Fibroblast of skin of left quadriceps (primary cell): ENCODE results near the gene CD180.
A peak's percentile ranks its signal among the peaks of the same experiment; 100 is the strongest.

Experiments
- DNase-seq, 2 experiments: peaks; one replicate each; pipeline ENCODE4 v3.0.0-alpha.2; 2013; ENCODE audit warnings: low read depth in 2 of 2

The CD180 gene

DNA sequence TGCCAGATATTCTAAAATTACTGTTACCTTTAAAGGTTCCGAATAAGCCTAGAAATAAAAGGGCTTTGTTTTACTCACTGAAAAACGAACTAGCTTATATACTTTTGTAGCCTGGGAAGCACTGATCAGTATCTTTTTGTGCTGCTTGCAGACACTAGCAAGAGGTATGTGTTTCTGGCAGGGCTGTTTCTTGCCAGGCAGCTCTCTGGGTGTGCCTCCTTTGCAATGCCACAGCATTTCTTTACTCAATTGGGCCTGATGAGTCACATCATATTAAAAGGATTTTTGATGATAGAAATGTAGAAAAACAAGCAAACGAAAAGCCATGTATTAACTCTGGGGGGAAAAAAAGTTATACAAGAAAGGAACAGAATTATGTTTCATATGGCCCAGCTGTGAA lies 35.6 kb downstream of the CD180 start:
- no peak for DNase-seq

DNA sequence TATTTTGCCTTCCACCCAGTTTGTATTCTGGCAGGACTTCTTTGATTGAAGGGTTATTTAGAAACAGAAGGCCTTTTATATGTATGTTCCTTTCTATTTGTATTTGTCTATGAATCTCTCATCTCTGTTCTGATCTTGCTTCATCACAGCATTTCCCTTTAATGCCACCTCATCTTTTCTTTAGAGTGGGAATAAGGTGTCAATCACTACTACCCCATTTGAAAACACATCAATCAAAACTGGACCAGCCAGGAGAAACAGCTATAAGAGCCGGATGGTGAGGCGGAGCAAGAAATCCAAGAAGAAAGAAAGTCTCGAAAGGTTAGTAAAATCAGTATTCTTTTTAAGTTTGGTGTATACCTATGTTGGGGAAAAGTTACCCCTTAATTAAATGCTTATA lies 36.3 kb downstream of the CD180 start:
- DNase-seq, result no peak

- DNase-seq, result no peak
These were observed 39.5 kb downstream of the CD180 start for GRCh38 chr5:67156976-67157583.

- no peak for DNase-seq
These were observed 41.9 kb downstream of the CD180 start for GRCh38 chr5:67154556-67155206.

DNA sequence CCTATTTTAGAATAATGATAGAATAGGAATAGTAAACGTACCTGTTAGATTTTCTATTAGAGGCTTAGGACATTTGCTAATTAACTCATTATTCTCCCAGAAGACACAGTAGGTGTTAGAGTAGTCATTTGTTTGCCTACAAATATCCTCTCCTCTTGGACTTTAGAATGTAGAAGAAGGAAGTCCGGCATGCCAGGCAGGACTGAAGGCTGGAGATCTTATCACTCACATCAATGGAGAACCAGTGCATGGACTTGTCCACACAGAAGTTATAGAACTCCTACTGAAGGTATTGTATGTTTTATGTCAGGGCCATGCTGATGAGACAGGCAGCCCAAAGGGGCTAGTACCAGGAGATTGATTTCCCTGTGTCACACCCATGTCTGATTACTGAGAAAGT lies 43.3 kb downstream of the CD180 start:
- no peak for DNase-seq

GRCh38 chr5:67152400-67152799 lies 44.2 kb downstream of the CD180 start:
- no peak for DNase-seq

DNA sequence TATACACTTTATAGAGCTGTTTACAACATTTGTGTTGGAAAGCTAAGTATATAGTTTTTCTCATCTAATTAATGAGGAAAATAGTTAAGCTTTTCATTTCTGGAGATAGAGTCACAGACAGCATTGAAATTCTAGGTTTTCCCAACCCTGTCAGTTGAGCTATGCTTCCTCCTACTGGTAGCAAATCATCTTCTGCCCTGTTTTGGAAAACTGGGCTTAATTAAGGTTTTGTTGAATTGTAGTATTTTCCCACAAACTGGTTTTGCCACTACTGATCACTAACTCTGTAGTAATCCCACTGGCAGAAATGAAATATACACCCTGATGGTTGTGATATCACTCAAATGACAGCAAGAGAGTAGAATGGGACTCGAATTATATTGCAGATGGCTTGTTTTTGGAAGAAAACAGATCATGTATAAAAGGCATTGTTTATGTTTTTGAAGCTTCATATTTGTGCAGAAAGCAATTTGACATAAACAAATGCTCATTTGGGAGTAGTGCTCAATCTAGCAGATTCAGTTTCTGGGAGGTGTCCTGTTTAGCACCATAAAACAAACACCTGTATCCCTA lies 46.6 kb downstream of the CD180 start:
- no peak for DNase-seq

DNA sequence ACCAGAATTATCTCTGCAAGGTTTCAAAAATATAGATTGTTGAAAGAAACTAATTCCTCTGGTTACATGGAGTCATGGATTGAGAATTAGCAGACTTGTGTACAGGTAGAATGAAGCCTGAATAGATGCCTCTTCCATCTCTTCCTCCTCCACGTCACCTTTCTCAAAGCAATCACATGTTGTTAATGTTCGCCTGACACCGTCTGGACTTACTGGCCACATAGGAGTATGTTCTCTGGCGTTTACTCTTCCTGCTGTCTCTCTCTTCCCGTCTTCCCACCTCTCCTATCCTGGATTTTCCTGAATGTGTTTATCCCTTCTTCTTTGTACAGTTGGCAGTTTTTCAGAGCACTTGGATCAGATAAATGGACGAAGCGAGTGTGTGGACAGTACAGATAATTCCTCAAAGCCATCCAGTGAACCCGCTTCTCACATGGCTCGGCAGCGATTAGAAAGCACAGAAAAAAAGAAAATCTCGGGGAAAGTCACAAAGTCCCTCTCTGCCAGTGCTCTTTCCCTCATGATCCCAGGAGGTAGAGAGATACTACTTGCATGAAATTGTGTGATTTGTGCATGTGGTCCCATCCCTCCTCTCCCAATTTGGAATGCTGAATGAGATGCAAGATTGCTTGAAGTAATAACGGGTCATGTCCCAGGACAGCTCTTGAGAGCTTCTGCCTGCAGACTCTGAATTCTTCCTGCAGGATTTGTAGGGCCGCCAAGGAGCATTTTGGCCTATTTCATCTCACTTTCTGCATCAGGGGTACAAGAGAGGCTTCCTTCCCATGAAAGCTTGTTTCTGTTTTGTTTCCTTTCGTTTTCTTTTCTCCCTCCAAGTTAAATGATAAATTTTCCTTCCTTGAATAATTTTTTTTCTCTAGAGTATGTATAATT lies 47.3 kb downstream of the CD180 start:
- DNase-seq, result no peak

DNA sequence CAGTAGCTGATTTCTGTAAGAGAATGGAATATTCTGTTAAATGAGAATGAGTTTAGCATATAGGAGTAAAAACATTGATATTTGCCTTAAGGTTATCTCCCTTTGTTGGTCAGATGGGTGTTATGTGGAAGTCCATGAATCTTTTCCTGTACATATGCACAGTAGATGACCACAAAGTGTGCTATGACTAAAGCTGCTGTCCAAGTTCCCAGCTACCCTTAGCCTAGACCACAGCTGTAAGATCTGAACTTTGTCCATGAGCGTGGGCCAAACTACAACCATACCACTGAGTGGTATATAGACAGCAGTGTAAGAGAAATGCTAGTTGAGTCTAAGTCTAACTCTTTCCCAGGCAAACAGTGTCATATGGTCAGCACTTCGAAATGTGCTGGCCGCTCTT lies 48.8 kb downstream of the CD180 start:
- no peak for DNase-seq

GRCh38 chr5:67146981-67147380 lies 49.6 kb downstream of the CD180 start:
- no peak for DNase-seq

DNA sequence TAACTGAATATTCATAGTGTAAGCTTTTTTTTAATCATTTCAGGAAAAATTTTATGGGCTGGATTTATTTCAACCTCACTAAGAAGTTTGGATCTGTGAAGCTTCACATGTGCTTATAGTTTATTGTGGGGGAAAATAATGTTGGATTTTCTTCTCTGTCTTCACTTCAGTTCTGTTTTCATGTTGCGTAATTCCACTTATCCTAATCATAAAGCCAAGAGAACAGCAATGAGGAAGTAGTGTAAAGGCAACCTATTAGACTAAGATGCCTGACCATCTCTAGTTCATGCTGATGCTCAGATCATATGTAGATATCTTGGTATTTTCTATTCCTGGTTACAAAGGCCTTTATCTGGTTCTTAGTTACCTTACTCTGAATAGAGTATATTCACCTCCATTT lies 50.0 kb downstream of the CD180 start:
- peak; percentile 18 to 26 for DNase-seq

- DNase-seq, result no peak
These were observed 52.4 kb downstream of the CD180 start for GRCh38 chr5:67144183-67144639.

DNA sequence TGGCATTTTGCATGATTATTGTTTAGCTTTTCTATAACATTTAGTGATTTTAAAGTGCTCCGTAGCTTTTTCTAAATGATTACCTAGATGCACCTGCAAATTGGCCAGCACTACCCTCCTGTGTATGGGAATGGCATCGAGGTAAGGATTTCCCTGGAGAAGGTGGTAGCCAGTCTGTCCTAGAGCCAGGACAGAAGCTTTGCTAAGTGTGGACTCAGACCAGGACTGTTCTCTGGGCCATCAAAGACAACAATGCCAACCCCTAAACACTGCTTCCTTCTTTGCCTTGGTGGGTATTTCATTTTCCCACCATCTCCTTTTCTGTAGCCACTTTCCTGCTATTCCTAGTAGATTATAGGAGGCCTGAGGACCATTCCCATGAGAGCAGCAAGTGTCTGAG lies 53.0 kb downstream of the CD180 start:
- no peak for DNase-seq

DNA sequence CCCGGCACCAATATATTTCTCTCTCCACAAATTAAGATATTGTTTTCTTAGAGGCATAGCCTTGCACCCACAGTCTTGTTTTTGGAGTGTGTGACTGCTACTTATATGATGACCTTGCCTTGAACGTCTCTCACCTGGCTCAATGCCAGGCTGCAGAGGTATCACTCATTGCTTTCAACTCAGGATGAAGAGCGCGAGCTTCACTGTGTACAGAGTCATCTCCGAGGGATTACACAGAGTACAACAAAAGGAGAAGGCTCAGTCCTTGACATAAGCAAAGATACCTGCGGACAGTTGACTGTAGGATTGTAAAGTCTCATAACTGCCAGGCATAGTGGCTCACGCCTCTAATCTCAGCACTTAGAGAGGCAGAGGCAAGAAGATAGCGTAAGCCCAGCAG lies 53.8 kb downstream of the CD180 start:
- no peak for DNase-seq

DNA sequence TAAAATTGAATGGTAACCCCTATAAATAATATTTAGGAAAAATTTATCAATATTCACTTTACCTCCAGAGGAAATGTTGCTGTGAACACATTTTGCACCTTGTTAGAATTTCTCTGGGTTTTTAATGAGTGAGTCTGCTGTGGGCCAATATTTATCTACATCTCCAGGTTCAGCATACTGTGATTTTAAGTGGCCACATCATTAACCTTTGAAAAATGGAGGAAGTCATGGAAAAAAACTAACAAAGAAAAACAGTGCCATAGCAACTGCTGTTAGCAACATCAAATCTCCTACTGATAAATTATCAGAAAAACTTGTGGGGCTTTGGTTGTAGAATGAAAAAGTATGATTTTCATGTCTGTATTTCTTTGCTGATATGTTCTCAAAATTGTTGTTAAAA lies 55.0 kb downstream of the CD180 start:
- no peak for DNase-seq

DNA sequence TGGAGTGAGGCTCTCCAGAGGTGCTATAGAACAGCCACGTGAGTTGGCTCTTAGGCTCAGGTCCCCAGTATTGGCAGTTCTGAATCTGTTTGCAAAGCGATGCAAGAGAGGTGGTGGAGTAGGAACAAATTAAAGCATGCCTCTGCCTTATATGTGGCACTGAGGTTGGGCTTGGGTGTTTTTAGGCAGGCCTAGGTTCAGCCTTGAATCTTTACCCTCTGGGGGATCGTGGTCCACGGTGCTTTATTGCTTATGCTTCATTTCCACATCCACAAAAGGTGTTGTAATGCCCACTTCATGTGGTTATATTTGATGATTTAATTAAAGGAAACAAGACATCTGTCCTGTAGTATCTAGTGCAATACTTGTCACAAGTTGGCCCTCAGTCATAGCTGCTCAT lies 56.2 kb downstream of the CD180 start:
- no peak for DNase-seq

DNA sequence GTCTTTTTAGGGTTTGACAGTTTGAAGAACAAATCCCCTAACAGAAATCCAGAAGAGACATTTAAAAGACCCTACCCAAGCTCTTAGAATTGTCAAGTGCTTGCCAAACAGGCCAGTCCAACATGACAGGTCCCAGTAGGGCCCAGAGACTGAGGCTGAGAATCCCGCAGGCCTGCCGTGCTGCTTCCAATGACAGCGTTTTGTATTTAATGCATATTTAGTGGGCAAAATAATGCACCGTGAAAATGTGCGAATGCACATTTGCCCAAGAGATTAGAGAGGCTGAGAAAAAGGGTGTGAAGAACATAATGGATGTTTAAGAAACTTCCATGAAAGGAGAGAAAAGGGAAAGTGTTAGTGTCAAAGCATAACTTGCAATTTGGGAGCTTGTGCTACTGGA lies 57.6 kb downstream of the CD180 start:
- no peak for DNase-seq

DNA sequence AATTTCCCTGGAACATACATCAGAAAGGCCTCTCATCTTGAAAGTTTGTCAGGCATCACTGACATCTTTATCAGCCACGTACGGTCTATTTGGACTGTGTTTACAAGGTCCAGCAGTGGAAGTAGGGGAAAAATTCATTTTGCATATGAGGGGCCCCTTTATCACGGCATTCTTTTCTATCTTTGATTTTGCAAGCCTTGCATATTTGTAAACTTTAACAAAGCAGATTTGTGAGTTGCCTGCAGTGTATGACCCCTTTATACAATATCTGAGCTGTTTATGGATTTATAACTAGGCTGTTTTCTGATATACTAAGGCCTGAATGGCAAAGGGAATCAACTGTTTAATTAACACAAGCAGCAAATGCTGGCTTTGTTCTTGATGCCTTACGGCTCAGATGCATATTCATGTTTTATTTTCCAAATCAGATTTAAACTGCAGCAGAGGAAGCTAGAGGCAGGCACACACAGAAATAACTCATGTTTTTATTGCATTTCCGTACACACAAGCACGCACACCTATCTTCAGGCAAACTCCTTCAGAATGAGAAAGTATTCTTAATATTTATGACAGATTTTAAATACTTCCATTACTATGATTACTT lies 61.1 kb downstream of the CD180 start:
- DNase-seq, result no peak

- no peak for DNase-seq
These were observed 62.8 kb downstream of the CD180 start for GRCh38 chr5:67133776-67134175.

- no peak for DNase-seq
These were observed 63.4 kb downstream of the CD180 start for GRCh38 chr5:67133217-67133616.

GRCh38 chr5:67129768-67130167 lies 66.8 kb downstream of the CD180 start:
- no peak for DNase-seq
